Smooth muscle cell (in vitro differentiated cells): ENCODE data around the gene MME. TPM values are rescaled to one million over a fixed set of nuclear protein-coding genes. Genes with fewer than 3 reads are reported as not detected.

Experiments used
- DNase-seq: peaks from one replicate; lab custom pipeline; 2025; ENCODE audit not compliant: unreplicated experiment; lab: John Stamatoyannopoulos, UW
- H2AFZ ChIP-seq: fragments of 200-600 bp; sonication (generic); 2 replicates; pipeline ENCODE4 v1.6.0; 2016; ENCODE audit warnings: antibody characterized with exemption, low read depth, mild to moderate bottlenecking
- H3F3A ChIP-seq: fragments of 200-600 bp; sonication (generic); 2 replicates; pipeline ENCODE4 v1.6.0; 2017; ENCODE audit warnings: antibody characterized with exemption, low read depth
- H3K27ac ChIP-seq: fragments of 200-600 bp; sonication (generic); 2 replicates; pipeline ENCODE4 v1.5.1; 2016; ENCODE audit warnings: low read depth, mild to moderate bottlenecking
- H3K27me3 ChIP-seq: fragments of 200-600 bp; sonication (generic); 2 replicates; pipeline ENCODE4 v1.6.1; 2016; ENCODE audit warnings: low read depth, mild to moderate bottlenecking
- H3K36me3 ChIP-seq: fragments of 200-600 bp; sonication (generic); 2 replicates; pipeline ENCODE4 v1.5.1; 2016; ENCODE audit warnings: low read depth
- H3K4me1 ChIP-seq: fragments of 200-600 bp; sonication (generic); 2 replicates; pipeline ENCODE4 v1.5.1; 2016; ENCODE audit warnings: low read depth
- H3K4me2 ChIP-seq: fragments of 200-600 bp; sonication (generic); 2 replicates; pipeline ENCODE4 v1.6.0; 2016; ENCODE audit warnings: mild to moderate bottlenecking
- H3K4me3 ChIP-seq: fragments of 200-600 bp; sonication (generic); 2 replicates; pipeline ENCODE4 v1.5.1; 2016; ENCODE audit warnings: mild to moderate bottlenecking
- H3K79me2 ChIP-seq: fragments of 200-600 bp; sonication (generic); 2 replicates; pipeline ENCODE4 v1.6.0; 2016; ENCODE audit warnings: low read depth, mild to moderate bottlenecking
- H3K9ac ChIP-seq: fragments of 200-600 bp; sonication (generic); 2 replicates; pipeline ENCODE4 v1.6.0; 2016; ENCODE audit warnings: low read depth
- H3K9me3 ChIP-seq: fragments of 200-600 bp; sonication (generic); replicated peaks from 2 replicates; pipeline ENCODE4 v1.5.1; 2016; ENCODE audit warnings: low read depth
- H4K20me1 ChIP-seq: fragments of 200-600 bp; sonication (generic); 2 replicates; pipeline ENCODE4 v1.6.0; 2016; ENCODE audit warnings: low read depth
- WGBS: methylation state at CpG from one replicate; pipeline ENCODE4 v1.1.7; 2016; ENCODE audit warnings: low lambda C conversion rate; 5-methylcytosine and 5-hydroxymethylcytosine counted together
- polyA plus RNA-seq: library from polyadenylated mRNA; unstranded; fragments of >200 nt; fragmentation: Nextera tagmentation; extraction: Ambion mirVana; gene quantifications from 2 replicates; pipeline ENCODE4 v1.2.1, GENCODE V29; 2016
- total RNA-seq: library from RNA; depleted of rRNA; stranded (reverse); fragments of >200 nt; gene quantifications from 2 replicates; pipeline ENCODE4 v1.2.3, GENCODE V29; 2014
- TF ChIP-seq, protein P1 (sequence below): fragments of 200-600 bp; sonication (generic); IDR thresholded peaks from 2 replicates; pipeline ENCODE4 v1.5.1; 2017; ENCODE audit warnings: borderline replicate concordance, mild to moderate bottlenecking, antibody characterized with exemption; ENCODE audit not compliant: insufficient read depth, poor library complexity, severe bottlenecking

The MME gene
- total and polyA plus RNA-seq, 2 experiments from 2014 or later, result 79.2 to 136 TPM

DNA sequence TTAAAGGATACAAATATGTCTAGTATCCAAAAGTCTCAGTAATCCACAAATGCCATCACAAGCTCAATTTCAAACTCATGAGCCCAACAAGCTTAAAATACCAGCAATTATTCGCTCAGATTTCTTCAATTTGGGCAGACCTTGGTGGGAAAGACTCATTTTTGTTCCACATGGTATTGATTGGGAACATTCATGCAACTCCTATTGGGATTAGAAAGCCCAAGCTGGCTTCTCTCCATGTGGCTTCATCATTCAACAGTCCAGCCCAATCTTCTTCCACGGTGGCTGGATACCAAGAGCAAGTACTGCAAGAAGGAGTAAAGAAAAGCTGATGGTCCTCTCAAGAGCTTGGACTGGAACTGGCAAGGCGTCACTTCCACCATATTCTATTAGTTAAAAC, 147.0 kb downstream of the MME start:
- TF ChIP-seq, protein P1, sequence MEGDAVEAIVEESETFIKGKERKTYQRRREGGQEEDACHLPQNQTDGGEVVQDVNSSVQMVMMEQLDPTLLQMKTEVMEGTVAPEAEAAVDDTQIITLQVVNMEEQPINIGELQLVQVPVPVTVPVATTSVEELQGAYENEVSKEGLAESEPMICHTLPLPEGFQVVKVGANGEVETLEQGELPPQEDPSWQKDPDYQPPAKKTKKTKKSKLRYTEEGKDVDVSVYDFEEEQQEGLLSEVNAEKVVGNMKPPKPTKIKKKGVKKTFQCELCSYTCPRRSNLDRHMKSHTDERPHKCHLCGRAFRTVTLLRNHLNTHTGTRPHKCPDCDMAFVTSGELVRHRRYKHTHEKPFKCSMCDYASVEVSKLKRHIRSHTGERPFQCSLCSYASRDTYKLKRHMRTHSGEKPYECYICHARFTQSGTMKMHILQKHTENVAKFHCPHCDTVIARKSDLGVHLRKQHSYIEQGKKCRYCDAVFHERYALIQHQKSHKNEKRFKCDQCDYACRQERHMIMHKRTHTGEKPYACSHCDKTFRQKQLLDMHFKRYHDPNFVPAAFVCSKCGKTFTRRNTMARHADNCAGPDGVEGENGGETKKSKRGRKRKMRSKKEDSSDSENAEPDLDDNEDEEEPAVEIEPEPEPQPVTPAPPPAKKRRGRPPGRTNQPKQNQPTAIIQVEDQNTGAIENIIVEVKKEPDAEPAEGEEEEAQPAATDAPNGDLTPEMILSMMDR, result no peak
- 96% methylated on average over 3 of the region's 3 CpGs for WGBS
- no peak overlapping the region for H3K27ac ChIP-seq

DNA sequence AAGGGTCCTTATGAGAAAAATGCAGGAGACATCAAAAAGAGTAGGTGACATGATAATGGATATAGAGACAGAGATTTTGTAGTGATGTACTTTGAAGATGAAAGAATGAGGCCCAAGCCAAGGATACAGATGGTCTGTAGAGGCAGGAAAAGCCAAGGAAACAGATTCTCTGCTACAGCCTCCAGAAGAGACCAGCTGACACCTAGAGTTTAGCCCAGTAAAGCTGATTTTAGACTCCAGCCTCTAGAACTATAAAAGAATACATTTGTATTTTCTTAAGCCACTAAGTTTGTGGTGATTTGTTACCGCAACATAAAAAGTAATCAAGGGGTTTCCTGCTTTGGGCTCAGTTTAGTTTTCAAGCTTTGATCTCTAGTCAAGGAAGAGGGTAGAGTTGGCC, 148.6 kb downstream of the MME start:
- H4K20me1 ChIP-seq, result no peaks in the 10 kb centered on the region
- no peak overlapping the region for H3K9ac ChIP-seq
- TF ChIP-seq, protein P1, result no peak
- no peaks in the 10 kb centered on the region for H3K9me3 ChIP-seq
- no peak overlapping the region for H3K27ac ChIP-seq
- no peak for DNase-seq
- no peaks in the 10 kb centered on the region for H3K36me3 ChIP-seq
- peaks cover 6% of the 10 kb centered on the region for H3K4me1 ChIP-seq
- no peak overlapping the region for H2AFZ ChIP-seq
- H3K4me3 ChIP-seq, result no peak overlapping the region
- no peaks in the 10 kb centered on the region for H3K79me2 ChIP-seq
- H3K27me3 ChIP-seq, result no peaks in the 10 kb centered on the region
- no peak overlapping the region for H3K4me2 ChIP-seq
- WGBS, result 100% methylated on average over 1 of the region's 1 CpG
- no peaks in the 10 kb centered on the region for H3F3A ChIP-seq

More for the DNA sequence above, 147.0 kb downstream of the MME start:
- H3K36me3 ChIP-seq, result no peaks in the 10 kb centered on the region
- no peaks in the 10 kb centered on the region for H3K27me3 ChIP-seq
- H2AFZ ChIP-seq, result no peak overlapping the region
- H3K79me2 ChIP-seq, result no peaks in the 10 kb centered on the region
- no peaks in the 10 kb centered on the region for H3F3A ChIP-seq
- H4K20me1 ChIP-seq, result no peaks in the 10 kb centered on the region
- no peak overlapping the region for H3K4me3 ChIP-seq
- H3K9me3 ChIP-seq, result no peaks in the 10 kb centered on the region
- DNase-seq, result no peak
- no peak overlapping the region for H3K9ac ChIP-seq
- no peak overlapping the region for H3K4me2 ChIP-seq
- H3K4me1 ChIP-seq, result no peaks in the 10 kb centered on the region

DNA sequence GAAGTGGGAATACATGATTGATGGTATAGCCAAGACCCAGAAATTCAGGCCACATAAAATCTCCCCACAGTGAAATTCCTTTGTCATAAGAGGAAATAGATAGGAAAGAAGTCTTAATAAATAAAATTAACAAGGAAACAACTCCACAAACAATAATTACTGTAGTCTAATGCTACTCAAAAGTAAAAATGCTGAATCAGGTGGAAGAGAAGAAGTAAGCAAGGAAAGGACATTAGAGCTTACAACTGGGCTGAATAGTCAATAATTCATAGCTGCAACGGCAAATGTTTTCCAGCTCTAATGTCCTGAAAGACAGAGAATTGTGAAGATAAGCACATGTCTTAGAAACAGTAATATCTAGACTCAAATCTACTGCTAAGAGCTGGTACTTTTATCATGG, 149.0 kb downstream of the MME start:
- no peak overlapping the region for H3K4me2 ChIP-seq
- no peaks in the 10 kb centered on the region for H3K79me2 ChIP-seq
- 97% methylated on average over 1 of the region's 1 CpG for whole genome bisulfite sequencing
- no peaks in the 10 kb centered on the region for H3F3A ChIP-seq
- no peak overlapping the region for H2AFZ ChIP-seq
- no peak overlapping the region for H3K9ac ChIP-seq
- no peak overlapping the region for H3K4me3 ChIP-seq
- no peaks in the 10 kb centered on the region for H3K9me3 ChIP-seq
- H3K27ac ChIP-seq, result no peak overlapping the region
- peaks cover 6% of the 10 kb centered on the region for H3K4me1 ChIP-seq
- H3K27me3 ChIP-seq, result no peaks in the 10 kb centered on the region
- H4K20me1 ChIP-seq, result no peaks in the 10 kb centered on the region
- TF ChIP-seq, protein P1, result no peak
- DNase-seq, result no peak
- H3K36me3 ChIP-seq, result no peaks in the 10 kb centered on the region

DNA sequence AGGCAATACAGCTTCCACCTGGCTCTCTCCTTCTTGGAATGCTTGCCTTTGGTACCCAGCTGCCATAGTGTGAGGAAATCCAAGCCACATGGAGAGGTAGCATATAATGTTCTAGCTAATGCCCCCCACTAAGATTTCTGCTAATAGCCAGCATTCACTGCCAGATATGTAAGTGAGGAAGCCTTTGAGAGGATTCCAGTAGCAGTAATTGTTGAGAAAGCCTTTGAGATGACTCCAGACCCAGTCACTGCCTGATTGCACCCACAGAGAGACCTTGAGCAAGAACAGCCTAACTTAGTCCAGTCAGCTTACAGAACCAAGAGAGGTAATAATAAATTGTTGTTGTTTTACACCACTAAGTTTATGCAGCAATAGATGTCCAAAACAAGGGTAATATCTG, 150.3 kb downstream of the MME start:
- Histone ChIP-seq H2AFZ (no peak overlapping the region), H4K20me1 (no peaks in the 10 kb centered on the region), H3K9ac (no peak overlapping the region), H3K27ac (no peak overlapping the region), H3K9me3 (no peaks in the 10 kb centered on the region), H3K4me1 (peaks cover 6% of the 10 kb centered on the region), H3K27me3 (no peaks in the 10 kb centered on the region), H3K79me2 (no peaks in the 10 kb centered on the region), H3K4me2 (no peak overlapping the region), H3K36me3 (no peaks in the 10 kb centered on the region), H3F3A (no peaks in the 10 kb centered on the region), H3K4me3 (no peak overlapping the region)
- TF ChIP-seq, protein P1, result no peak
- no peak for DNase-seq
